Activated naive CD4-positive, alpha-beta T cell treated with anti-CD3 and anti-CD28 coated beads, Interleukin-2, amount 50 U/mL, for 24 hours (primary cell): ENCODE measurements around the gene TMPRSS2.

ENCODE experiments used
- H3K27ac Mint-ChIP-seq: one replicate; pipeline ENCODE4 v1.8.0; 2021; ENCODE audit warnings: mild to moderate bottlenecking, mixed read lengths
- H3K27me3 Mint-ChIP-seq: one replicate; pipeline ENCODE4 v1.8.0; 2021; ENCODE audit warnings: mixed read lengths
- H3K36me3 Mint-ChIP-seq: one replicate; pipeline ENCODE4 v1.8.0; 2021; ENCODE audit warnings: mixed read lengths
- H3K4me1 Mint-ChIP-seq: one replicate; pipeline ENCODE4 v1.8.0; 2021; ENCODE audit warnings: mixed read lengths
- H3K4me3 Mint-ChIP-seq: one replicate; pipeline ENCODE4 v1.8.0; 2021; ENCODE audit warnings: mild to moderate bottlenecking, mixed read lengths
- H3K9me3 Mint-ChIP-seq: one replicate; pipeline ENCODE4 v1.8.0; 2021; ENCODE audit warnings: mixed read lengths

TMPRSS2 gene

GRCh38 chr21:41478319-41479177 lies 29.4 kb downstream of the TMPRSS2 start:
- no peaks in the 10 kb centered on the region for H3K9me3 Mint-ChIP-seq
- no peaks in the 10 kb centered on the region for H3K27me3 Mint-ChIP-seq
- no peak overlapping the region for H3K4me3 Mint-ChIP-seq
- no peak overlapping the region for H3K27ac Mint-ChIP-seq
- H3K4me1 Mint-ChIP-seq, result peaks cover 4% of the 10 kb centered on the region
- no peaks in the 10 kb centered on the region for H3K36me3 Mint-ChIP-seq

- no peaks in the 10 kb centered on the region for H3K36me3 Mint-ChIP-seq
These were observed 30.2 kb downstream of the TMPRSS2 start for GRCh38 chr21:41477641-41478318.

GRCh38 chr21:41475714-41476420 lies 32.1 kb downstream of the TMPRSS2 start:
- H3K4me1 Mint-ChIP-seq, result peaks cover 4% of the 10 kb centered on the region
- no peaks in the 10 kb centered on the region for H3K36me3 Mint-ChIP-seq
- H3K9me3 Mint-ChIP-seq, result no peaks in the 10 kb centered on the region

More at GRCh38 chr21:41477641-41478318, 30.2 kb downstream of the TMPRSS2 start:
- Mint-ChIP-seq H3K4me3 (no peak overlapping the region), H3K27ac (no peak overlapping the region), H3K4me1 (peaks cover 4% of the 10 kb centered on the region), H3K27me3 (no peaks in the 10 kb centered on the region), H3K9me3 (no peaks in the 10 kb centered on the region)

GRCh38 chr21:41472753-41473548 lies 35.0 kb downstream of the TMPRSS2 start:
- Mint-ChIP-seq H3K4me1 (peaks cover 7% of the 10 kb centered on the region), H3K27ac (no peak overlapping the region), H3K27me3 (peaks cover 18% of the 10 kb centered on the region), H3K36me3 (no peaks in the 10 kb centered on the region), H3K9me3 (no peaks in the 10 kb centered on the region), H3K4me3 (no peak overlapping the region)

More at GRCh38 chr21:41475714-41476420, 32.1 kb downstream of the TMPRSS2 start:
- Mint-ChIP-seq H3K27me3 (no peaks in the 10 kb centered on the region), H3K27ac (no peak overlapping the region), H3K4me3 (no peak overlapping the region)

- no peak overlapping the region for H3K27ac Mint-ChIP-seq
- H3K4me3 Mint-ChIP-seq, result no peak overlapping the region
- peaks cover 18% of the 10 kb centered on the region for H3K27me3 Mint-ChIP-seq
- H3K4me1 Mint-ChIP-seq, result peaks cover 3% of the 10 kb centered on the region
- H3K36me3 Mint-ChIP-seq, result no peaks in the 10 kb centered on the region
- no peaks in the 10 kb centered on the region for H3K9me3 Mint-ChIP-seq
These were observed 37.9 kb downstream of the TMPRSS2 start for GRCh38 chr21:41470054-41470453.

GRCh38 chr21:41466024-41466820 lies 41.7 kb downstream of the TMPRSS2 start:
- peaks cover 7% of the 10 kb centered on the region for H3K36me3 Mint-ChIP-seq
- no peak overlapping the region for H3K27ac Mint-ChIP-seq
- peaks cover 18% of the 10 kb centered on the region for H3K27me3 Mint-ChIP-seq
- peaks cover 5% of the 10 kb centered on the region for H3K9me3 Mint-ChIP-seq
- no peak overlapping the region for H3K4me3 Mint-ChIP-seq
- H3K4me1 Mint-ChIP-seq, result peaks cover 3% of the 10 kb centered on the region

GRCh38 chr21:41465176-41465781 lies 42.7 kb downstream of the TMPRSS2 start:
- peaks cover 7% of the 10 kb centered on the region for H3K36me3 Mint-ChIP-seq
- no peak overlapping the region for H3K27ac Mint-ChIP-seq
- peaks cover 5% of the 10 kb centered on the region for H3K9me3 Mint-ChIP-seq
- peaks cover 3% of the 10 kb centered on the region for H3K4me1 Mint-ChIP-seq
- no peak overlapping the region for H3K4me3 Mint-ChIP-seq
- peaks cover 18% of the 10 kb centered on the region for H3K27me3 Mint-ChIP-seq

- no peaks in the 10 kb centered on the region for H3K27me3 Mint-ChIP-seq
- H3K9me3 Mint-ChIP-seq, result peaks cover 5% of the 10 kb centered on the region
- H3K4me3 Mint-ChIP-seq, result no peak overlapping the region
- H3K36me3 Mint-ChIP-seq, result peaks cover 7% of the 10 kb centered on the region
- no peak overlapping the region for H3K27ac Mint-ChIP-seq
- no peaks in the 10 kb centered on the region for H3K4me1 Mint-ChIP-seq
These were observed 47.1 kb downstream of the TMPRSS2 start for GRCh38 chr21:41460578-41461527.

GRCh38 chr21:41459884-41460534 lies 47.9 kb downstream of the TMPRSS2 start:
- no peak overlapping the region for H3K27ac Mint-ChIP-seq

GRCh38 chr21:41458559-41458958 lies 49.4 kb downstream of the TMPRSS2 start:
- Mint-ChIP-seq H3K36me3 (no peaks in the 10 kb centered on the region), H3K27ac (no peak overlapping the region)

More at GRCh38 chr21:41459884-41460534, 47.9 kb downstream of the TMPRSS2 start:
- Mint-ChIP-seq H3K4me3 (no peak overlapping the region), H3K36me3 (peaks cover 7% of the 10 kb centered on the region), H3K9me3 (peaks cover 5% of the 10 kb centered on the region), H3K27me3 (no peaks in the 10 kb centered on the region), H3K4me1 (no peaks in the 10 kb centered on the region)

GRCh38 chr21:41458121-41458520 lies 49.8 kb downstream of the TMPRSS2 start:
- no peaks in the 10 kb centered on the region for H3K9me3 Mint-ChIP-seq
- H3K4me3 Mint-ChIP-seq, result no peak overlapping the region
- H3K27ac Mint-ChIP-seq, result no peak overlapping the region
- H3K27me3 Mint-ChIP-seq, result no peaks in the 10 kb centered on the region
- no peaks in the 10 kb centered on the region for H3K36me3 Mint-ChIP-seq
- H3K4me1 Mint-ChIP-seq, result no peaks in the 10 kb centered on the region

More at GRCh38 chr21:41458559-41458958, 49.4 kb downstream of the TMPRSS2 start:
- no peak overlapping the region for H3K4me3 Mint-ChIP-seq
- H3K27me3 Mint-ChIP-seq, result no peaks in the 10 kb centered on the region
- no peaks in the 10 kb centered on the region for H3K4me1 Mint-ChIP-seq
- no peaks in the 10 kb centered on the region for H3K9me3 Mint-ChIP-seq

- Mint-ChIP-seq H3K27me3 (no peaks in the 10 kb centered on the region), H3K4me3 (no peak overlapping the region), H3K36me3 (peaks cover 2% of the 10 kb centered on the region), H3K27ac (peak overlapping the region; percentile 37), H3K4me1 (no peaks in the 10 kb centered on the region), H3K9me3 (no peaks in the 10 kb centered on the region)
These were observed 54.2 kb downstream of the TMPRSS2 start for GRCh38 chr21:41453761-41454160.

GRCh38 chr21:41453198-41453597 lies 54.8 kb downstream of the TMPRSS2 start:
- H3K27ac Mint-ChIP-seq, result peak overlapping the region; percentile 37
- H3K4me1 Mint-ChIP-seq, result no peaks in the 10 kb centered on the region
- no peaks in the 10 kb centered on the region for H3K27me3 Mint-ChIP-seq
- no peaks in the 10 kb centered on the region for H3K9me3 Mint-ChIP-seq
- no peak overlapping the region for H3K4me3 Mint-ChIP-seq
- H3K36me3 Mint-ChIP-seq, result peaks cover 2% of the 10 kb centered on the region
